Right hindlimb (tissue), 1 donor: ENCODE results near the gene NFAT5.
A peak's percentile ranks its signal among the peaks of the same experiment; 100 is the strongest.
"Not testable (repeated sequence)": the region's sequence is repeated elsewhere in the genome, so short reads cannot be mapped to it uniquely, and the experiment has no call there.

Experiments used
- DNase-seq: peaks from one replicate; pipeline ENCODE4 v3.0.0-alpha.2; 2018

Gene NFAT5

GRCh38 chr16:69565671-69566239, at the start of gene NFAT5:
TSS of gene NFAT5 (plus strand) at chr16:69565966. CDS start at chr16:69566302, 336 bp downstream.
- peak; percentile 96 for DNase-seq

DNA sequence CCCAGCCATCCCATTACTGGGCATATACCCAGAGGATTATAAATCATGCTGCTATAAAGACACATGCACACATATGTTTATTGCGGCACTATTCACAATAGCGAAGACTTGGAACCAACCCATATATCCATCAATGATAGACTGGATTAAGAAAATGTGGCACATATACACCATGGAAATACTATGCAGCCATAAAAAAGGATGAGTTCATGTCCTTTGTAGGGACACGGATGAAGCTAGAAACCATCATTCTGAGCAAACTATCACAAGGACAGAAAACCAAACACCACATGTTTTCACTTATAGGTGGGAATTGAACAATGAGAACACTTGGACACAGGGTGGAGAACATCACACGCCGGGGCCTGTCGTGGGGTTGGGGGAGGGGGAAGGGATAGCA, 47.9 kb upstream of the NFAT5 start:
- DNase-seq: not testable (repeated sequence)

DNA sequence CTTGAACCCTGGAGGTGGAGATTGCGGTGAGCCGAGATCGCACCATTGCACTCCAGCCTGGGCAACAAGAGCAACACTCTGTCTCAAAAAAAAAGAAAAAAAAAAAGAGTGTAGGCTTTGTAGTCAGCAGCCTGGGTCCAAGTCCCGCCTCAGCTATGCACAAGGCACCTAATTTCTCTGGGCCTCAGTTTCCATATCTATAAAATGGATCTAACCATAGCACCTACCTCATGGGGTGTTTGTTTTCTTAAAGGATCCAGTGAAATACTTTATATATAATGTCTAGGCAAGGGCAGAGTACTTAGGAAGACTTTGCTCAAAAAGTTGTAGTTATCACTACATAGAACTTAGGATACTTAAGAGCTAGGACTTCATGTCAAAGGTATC, 45.4 kb upstream of the NFAT5 start:
- DNase-seq: no peak

- no peak for DNase-seq
These were observed 44.8 kb upstream of the NFAT5 start for GRCh38 chr16:69520800-69521602.

GRCh38 chr16:69522041-69522578, 43.7 kb upstream of the NFAT5 start:
- no peak for DNase-seq

- no peak for DNase-seq
These were observed 42.9 kb upstream of the NFAT5 start for GRCh38 chr16:69522732-69523404.

- no peak for DNase-seq
These were observed 42.0 kb upstream of the NFAT5 start for GRCh38 chr16:69523566-69524305.

DNA sequence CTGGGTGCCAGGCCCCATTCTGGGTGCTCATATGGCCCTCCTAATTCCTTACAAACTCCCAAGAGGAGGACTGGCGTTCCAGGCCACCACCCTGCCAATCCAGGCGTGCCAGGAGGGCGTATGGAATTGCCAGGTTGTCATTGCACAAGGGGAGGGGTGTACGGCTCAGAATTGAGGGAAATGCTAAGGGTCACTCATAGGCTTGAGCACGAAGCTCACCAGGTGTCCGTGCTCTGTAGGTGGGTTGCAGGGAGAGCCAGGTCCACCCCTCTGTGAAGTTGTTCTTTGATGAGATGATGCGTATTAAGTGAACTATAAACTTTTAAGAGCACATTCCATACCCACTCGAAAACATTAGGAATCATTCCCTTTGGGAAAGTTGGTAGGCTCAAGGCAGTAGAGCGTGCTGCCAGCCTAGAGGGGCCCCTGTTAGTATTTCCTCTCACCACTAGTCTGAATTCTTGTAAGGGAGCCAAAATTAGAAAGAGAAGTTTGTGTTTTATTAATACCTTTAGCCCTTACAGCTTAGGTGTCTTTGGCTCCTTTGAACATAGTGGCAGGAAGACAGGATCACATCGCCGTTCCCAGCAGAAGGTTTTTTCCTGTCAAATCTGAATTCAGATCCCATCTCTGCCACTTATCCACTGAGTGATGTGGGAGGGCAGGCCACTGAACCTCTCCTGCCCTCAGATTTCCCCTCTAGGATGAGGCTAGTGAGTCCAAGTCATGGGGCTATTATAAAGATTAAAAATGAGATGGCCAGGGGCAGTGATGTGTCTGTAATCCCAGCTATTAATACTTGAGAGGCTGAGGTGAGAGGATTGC, 38.7 kb upstream of the NFAT5 start:
- DNase-seq: no peak

- no peak for DNase-seq
These were observed 33.8 kb upstream of the NFAT5 start for GRCh38 chr16:69531988-69532387.

GRCh38 chr16:69532641-69533455, 32.9 kb upstream of the NFAT5 start:
- no peak for DNase-seq

GRCh38 chr16:69534720-69535119, 31.0 kb upstream of the NFAT5 start:
- DNase-seq: no peak

DNA sequence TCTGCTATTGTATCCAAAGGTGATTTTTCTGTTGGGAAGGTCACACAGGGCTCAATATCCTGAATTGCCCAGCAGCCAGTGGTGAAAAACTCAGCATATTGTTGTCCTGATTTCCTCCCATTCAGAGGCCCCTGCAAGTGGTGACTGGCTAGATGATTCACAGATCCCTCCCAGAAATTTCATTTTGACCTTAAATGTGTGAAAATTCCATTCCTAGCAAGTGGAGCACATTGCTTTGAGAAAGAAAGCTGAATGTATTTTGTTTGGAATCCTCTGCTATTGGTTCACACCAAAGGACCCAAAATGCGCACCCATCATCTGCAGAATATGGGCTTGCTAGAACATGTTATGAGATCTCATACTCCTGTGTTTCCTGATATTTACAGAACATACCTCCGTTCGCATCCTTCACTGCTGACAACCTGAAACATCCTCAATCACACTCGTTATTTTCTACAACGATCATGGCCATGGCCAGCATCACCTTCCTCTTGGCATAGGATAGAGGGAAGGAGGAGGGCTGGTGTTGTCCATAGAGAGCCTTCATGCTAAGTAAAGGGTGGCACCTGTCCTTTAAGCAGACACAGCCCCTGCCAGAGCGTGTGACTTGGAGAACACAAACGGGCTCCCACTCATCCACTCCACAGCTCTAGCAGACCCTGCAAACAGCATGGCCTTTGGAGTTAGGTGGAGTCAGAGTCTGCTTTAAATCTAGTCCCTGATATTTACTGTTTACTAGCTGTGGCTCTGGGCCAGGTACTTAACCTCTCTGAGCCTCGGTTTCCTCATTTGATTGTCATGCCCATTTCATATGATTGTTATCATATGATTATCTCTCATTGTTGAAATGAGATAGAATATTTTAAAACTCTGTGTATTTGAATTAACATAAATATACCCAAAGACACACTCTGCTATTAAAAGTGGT, 30.4 kb upstream of the NFAT5 start:
- no peak for DNase-seq

DNA sequence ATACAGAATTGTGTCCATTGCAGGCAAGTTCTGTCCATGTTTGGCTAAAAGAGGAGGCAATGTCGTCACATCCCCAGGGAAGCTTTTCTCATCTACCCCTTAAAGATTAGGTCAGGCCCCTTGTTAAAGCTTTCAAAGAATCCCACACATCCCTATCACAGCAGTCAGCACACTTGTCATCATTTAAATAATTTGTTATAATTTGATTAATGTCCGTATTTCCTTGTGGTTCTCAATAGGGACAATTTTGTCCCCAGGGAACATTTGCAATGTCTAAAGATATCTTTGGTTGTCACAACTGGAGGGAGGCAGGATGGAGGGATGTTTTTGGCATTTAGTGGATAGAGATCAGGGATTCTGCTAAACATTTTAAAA, 28.1 kb upstream of the NFAT5 start:
- no peak for DNase-seq

DNA sequence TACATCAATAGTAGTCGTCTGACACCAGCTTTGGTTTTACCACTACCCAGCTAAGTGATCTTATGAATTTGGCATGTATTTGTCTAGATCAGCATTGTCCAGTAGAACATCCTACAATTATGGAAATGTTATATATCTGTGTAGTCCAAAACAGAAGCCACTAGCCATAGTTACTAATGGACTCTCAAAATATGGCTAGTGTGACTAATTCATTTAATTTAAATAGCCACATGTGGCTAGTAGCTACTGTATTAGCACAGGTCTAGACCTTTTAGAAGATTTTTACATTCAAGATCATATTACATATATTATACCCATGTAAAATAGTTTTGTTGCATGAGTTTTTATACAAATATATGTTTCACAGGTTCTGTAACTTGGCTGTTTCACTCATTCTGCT, 27.0 kb upstream of the NFAT5 start:
- DNase-seq: no peak

DNA sequence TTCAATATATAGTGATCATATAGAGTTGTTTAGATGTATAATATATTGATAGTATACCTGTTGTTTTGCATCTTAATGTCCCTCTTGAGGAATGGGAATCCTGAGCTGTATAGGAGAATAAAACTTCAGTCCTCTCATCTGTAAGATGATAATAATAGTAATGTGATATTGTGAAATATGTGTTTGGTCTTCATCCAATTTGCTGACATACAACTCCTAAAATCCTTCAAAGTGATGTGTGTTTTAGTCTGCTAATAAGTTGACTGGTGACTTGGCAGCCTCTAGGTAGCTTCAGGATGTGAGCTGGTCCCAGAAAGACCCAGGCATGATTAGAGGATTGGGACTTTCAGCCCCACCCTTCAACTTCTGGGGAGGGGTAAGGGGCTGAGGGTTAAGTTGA, 22.8 kb upstream of the NFAT5 start:
- DNase-seq: no peak

GRCh38 chr16:69544088-69544487, 21.7 kb upstream of the NFAT5 start:
- no peak for DNase-seq

DNA sequence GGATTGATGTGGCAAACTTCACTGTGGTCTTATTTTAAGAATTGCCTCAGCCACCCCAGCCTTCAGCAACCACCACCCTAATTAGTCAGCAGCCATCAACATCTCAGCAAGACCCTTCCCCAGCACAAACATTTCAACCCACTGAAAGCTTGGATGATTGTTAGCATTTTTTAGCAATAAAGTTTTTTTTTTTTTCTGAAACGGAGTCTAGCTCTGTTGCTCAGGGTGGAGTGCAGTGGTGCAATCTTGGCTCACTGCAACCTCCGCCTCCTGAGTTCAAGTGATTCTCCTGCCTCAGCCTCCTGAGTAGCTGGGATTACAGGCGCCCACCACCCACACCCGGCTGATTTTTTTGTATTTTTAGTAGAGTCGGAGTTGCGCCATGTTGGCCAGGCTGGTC, 19.1 kb upstream of the NFAT5 start:
- not testable (repeated sequence) for DNase-seq

DNA sequence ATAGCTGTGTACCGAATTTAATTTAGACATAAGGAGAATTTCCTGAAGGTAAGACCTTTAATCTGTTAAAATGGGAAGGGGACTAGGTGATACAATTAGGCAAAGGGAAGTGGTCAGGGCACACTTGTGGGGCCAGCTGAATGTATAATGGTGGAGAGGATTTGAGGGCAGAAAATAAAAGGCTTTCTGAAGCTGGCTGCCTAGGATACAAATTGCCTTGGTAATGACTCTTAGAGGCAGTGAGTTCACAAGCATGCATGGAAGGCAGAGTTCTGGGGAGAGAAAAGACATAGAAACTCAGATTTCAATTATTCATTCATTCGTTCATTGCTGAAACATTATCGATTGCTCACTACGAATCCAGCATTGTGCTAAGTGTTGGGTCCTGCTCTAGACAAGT, 12.4 kb upstream of the NFAT5 start:
- no peak for DNase-seq

GRCh38 chr16:69554495-69554894, 11.3 kb upstream of the NFAT5 start:
- DNase-seq: no peak

DNA sequence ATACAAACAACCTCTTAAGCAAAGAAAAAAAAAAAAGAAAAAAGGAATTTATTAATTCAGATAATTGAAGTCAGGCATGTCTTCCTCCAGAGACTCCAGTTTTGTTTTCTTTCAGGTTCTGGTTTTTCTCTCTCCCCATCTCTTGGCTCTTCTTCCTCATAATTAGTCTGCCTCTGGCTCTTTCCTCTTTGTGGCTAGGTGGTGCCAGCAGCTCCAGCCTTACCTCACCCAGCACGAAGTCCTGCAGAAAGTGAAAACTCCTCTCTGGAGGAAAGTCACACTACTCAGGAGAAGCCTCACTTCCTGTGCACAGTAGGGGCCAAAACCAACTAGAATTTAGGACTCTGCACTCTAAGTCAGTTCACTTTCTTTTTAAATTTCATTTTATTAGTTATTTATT, 10.3 kb upstream of the NFAT5 start:
- no peak for DNase-seq
